HG02943 (cell line): ENCODE measurements around the gene HMCN1.
A peak's percentile ranks its signal among the peaks of the same experiment; 100 is the strongest.

Experiments used
- ATAC-seq: cut with Tn5 transposase; IDR thresholded peaks from one replicate; pipeline ENCODE4 v1.9.1; 2021; ENCODE audit warnings: mild to moderate bottlenecking, low read depth, moderate library complexity; ENCODE audit not compliant: unreplicated experiment

HMCN1 gene

GRCh38 chr1:186213225-186213607 is 479.0 kb downstream of the HMCN1 start:
- ATAC-seq: no peak

- no peak for ATAC-seq
Observed at GRCh38 chr1:186214791-186215190, 480.6 kb downstream of the HMCN1 start.

GRCh38 chr1:186215636-186216035 is 481.4 kb downstream of the HMCN1 start:
- ATAC-seq: no peak

GRCh38 chr1:186218654-186219352 is 484.6 kb downstream of the HMCN1 start:
- peak; percentile 87 for ATAC-seq

- ATAC-seq: no peak
Observed at GRCh38 chr1:186220067-186220466, 485.9 kb downstream of the HMCN1 start.

GRCh38 chr1:186220911-186221310 is 486.7 kb downstream of the HMCN1 start:
- no peak for ATAC-seq

- no peak for ATAC-seq
Observed at GRCh38 chr1:186225096-186225495, 490.9 kb downstream of the HMCN1 start.

GRCh38 chr1:186228749-186229148 is 494.6 kb downstream of the HMCN1 start:
- no peak for ATAC-seq

GRCh38 chr1:186231861-186232436 is 497.8 kb downstream of the HMCN1 start:
- no peak for ATAC-seq

GRCh38 chr1:186234976-186235686 is 500.9 kb downstream of the HMCN1 start:
- no peak for ATAC-seq

- no peak for ATAC-seq
Observed at GRCh38 chr1:186235696-186236095, 501.5 kb downstream of the HMCN1 start.

- no peak for ATAC-seq
Observed at GRCh38 chr1:186236921-186237320, 502.7 kb downstream of the HMCN1 start.

GRCh38 chr1:186239171-186239570 is 505.0 kb downstream of the HMCN1 start:
- no peak for ATAC-seq

GRCh38 chr1:186240436-186240835 is 506.2 kb downstream of the HMCN1 start:
- ATAC-seq: no peak
